Uterus (tissue), 4 donors: ENCODE measurements around the gene MTFR2. TPM values are rescaled to one million over a fixed set of nuclear protein-coding genes. Genes with fewer than 3 reads are reported as not detected.

Experiments used
- DNase-seq, 2 donors: peaks; one replicate each; pipeline ENCODE4 v3.0.0-alpha.2; 2019 to 2020
- H3K27ac ChIP-seq, 2 donors: fragments of 200-600 bp; sonication (generic); 1 replicate in 1 of 2; 2 replicates in 1 of 2; pipeline ENCODE4 v1.5.1; 2016 to 2018
- H3K27me3 ChIP-seq, 2 donors: fragments of 200-600 bp; sonication (generic); one replicate each; pipeline ENCODE4 v1.5.1; 2018 to 2019; ENCODE audit warnings: control low read depth in 1 of 2
- H3K36me3 ChIP-seq, 2 donors: fragments of 200-600 bp; sonication (generic); one replicate each; pipeline ENCODE4 v1.5.1; 2019; ENCODE audit warnings: control low read depth in 1 of 2
- H3K4me1 ChIP-seq, 2 donors: fragments of 200-600 bp; sonication (generic); one replicate each; pipeline ENCODE4 v1.5.1; 2018 to 2019; ENCODE audit warnings: control low read depth in 1 of 2
- H3K4me3 ChIP-seq, 2 donors: fragments of 200-600 bp; sonication (generic); 1 replicate in 1 of 2; 2 replicates in 1 of 2; pipeline ENCODE4 v1.5.1; 2018 to 2019; ENCODE audit warnings: mild to moderate bottlenecking in 1 of 2
- H3K9me3 ChIP-seq, 2 donors: fragments of 200-600 bp; sonication (generic); one replicate each; pipeline ENCODE4 v1.5.1; 2019; ENCODE audit warnings: control low read depth in 1 of 2
- CTCF ChIP-seq, 4 experiments: fragments of 200-600 bp in 2 of 4; fragments of 450-650 bp in 2 of 4; sonication (generic) in 2 of 4; IDR thresholded peaks; one replicate each; pipeline ENCODE4 v1.5.1; 2016 to 2019; ENCODE audit warnings: antibody characterized with exemption in 4 of 4, mild to moderate bottlenecking in 2 of 4, moderate library complexity in 1 of 4
- POLR2A ChIP-seq, 2 donors: fragments of 450-650 bp; IDR thresholded peaks; one replicate each; pipeline ENCODE4 v1.6.1; 2016; ENCODE audit warnings: antibody characterized with exemption in 2 of 2, mild to moderate bottlenecking in 1 of 2, moderate library complexity in 1 of 2
- intact Hi-C: fragments of 100-400 bp; cut with DNase I; formaldehyde crosslinking; loops from one replicate; pipeline ENCODE4 v1.15.1; 2023; ENCODE audit warnings: low total_unique reads
- total RNA-seq, 4 donors: library from RNA; depleted of rRNA in 3 of 4; stranded (reverse); fragments of >200 nt in 3 of 4; gene quantifications; one replicate each; pipeline versions ENCODE4 v1.1.0 to v1.2.4, GENCODE V29; 2014 to 2023
- donor health status: DM: yes; HTN: yes; CAD: no.

MTFR2 gene
- total RNA-seq = 1 to 10 TPM in 1 of 4 donors, not detected in 3; 2.4 TPM

GRCh38 chr6:136249811-136250685, at the start of gene MTFR2:
Gene MTFR2, minus strand, starts transcription at chr6:136250311. Its CDS starts 1,212 bp downstream, at chr6:136249099.
- DNase-seq = peak; percentile 91 to 96
- no peaks in the 10 kb centered on the region for H3K27me3 ChIP-seq
- peak within 1 kb of the TSS; percentile 20 to 28 for H3K27ac ChIP-seq
- no peaks in the 10 kb centered on the region for H3K36me3 ChIP-seq
- TF ChIP-seq POLR2A (IDR thresholded peaks at IDR 0.05) (no peak), CTCF (IDR thresholded peaks at IDR 0.05) (no peak)
- intact Hi-C loops = no loop called here
- no peaks in the 10 kb centered on the region for H3K9me3 ChIP-seq
- peaks cover 0 to 4% of the 10 kb centered on the region in 2 donors for H3K4me1 ChIP-seq
- H3K4me3 ChIP-seq = peak within 1 kb of the TSS; percentile 51 to 56

GRCh38 chr6:136294621-136295020, 44.5 kb upstream of the MTFR2 start:
- Histone ChIP-seq H3K4me1 (peaks cover 4 to 5% of the 10 kb centered on the region in 2 donors), H3K4me3 (no peak overlapping the region), H3K27ac (no peak overlapping the region), H3K9me3 (no peaks in the 10 kb centered on the region), H3K27me3 (no peaks in the 10 kb centered on the region), H3K36me3 (no peaks in the 10 kb centered on the region)
- DNase-seq = no peak
- no peak for TF ChIP-seq CTCF (IDR thresholded peaks at IDR 0.05)
- no peak for TF ChIP-seq POLR2A (IDR thresholded peaks at IDR 0.05)
- intact Hi-C loops = no loop called here

GRCh38 chr6:136290410-136291010, 40.4 kb upstream of the MTFR2 start:
- intact Hi-C loops = no loop called here
- peak; percentile 71 to 79 for DNase-seq
- TF ChIP-seq CTCF (IDR thresholded peaks at IDR 0.05) (peak in 1 of 4 experiments; percentile 9), POLR2A (IDR thresholded peaks at IDR 0.05) (no peak)

GRCh38 chr6:136289579-136290409, 39.7 kb upstream of the MTFR2 start, which contains the start of gene BCLAF1:
Gene BCLAF1, minus strand, starts transcription at chr6:136289846. Its CDS starts 9,980 bp downstream, at chr6:136279866.
- H3K27ac ChIP-seq = peak within 1 kb of the TSS; percentile 100
- peak within 1 kb of the TSS; percentile 93 to 98 for H3K4me3 ChIP-seq
- H3K36me3 ChIP-seq = no peaks in the 10 kb centered on the region
- peak; percentile 99 for TF ChIP-seq POLR2A (IDR thresholded peaks at IDR 0.05)
- peak in 1 of 4 experiments; percentile 9 for TF ChIP-seq CTCF (IDR thresholded peaks at IDR 0.05)
- no peaks in the 10 kb centered on the region for H3K9me3 ChIP-seq
- no peaks in the 10 kb centered on the region for H3K27me3 ChIP-seq
- peaks cover 9 to 10% of the 10 kb centered on the region in 2 donors for H3K4me1 ChIP-seq
- peak; percentile 100 for DNase-seq
- intact Hi-C loops = no loop called here

More at GRCh38 chr6:136290410-136291010, 40.4 kb upstream of the MTFR2 start:
- Histone ChIP-seq H3K4me3 (peak overlapping the region; percentile 93 to 98), H3K9me3 (no peaks in the 10 kb centered on the region), H3K27ac (peak overlapping the region; percentile 100), H3K36me3 (no peaks in the 10 kb centered on the region), H3K27me3 (no peaks in the 10 kb centered on the region), H3K4me1 (peaks cover 5 to 8% of the 10 kb centered on the region in 2 donors)
